ENCODE measurements around the gene MDN1.

GRCh38 chr6:89637960-89638319 lies 181.7 kb downstream of the MDN1 start:
- TF ChIP-seq CTCF (IDR thresholded peaks at IDR 0.05; ENCODE audit: low read length) (no peak), EZH2 (optimal IDR thresholded peaks at IDR 0.05; ENCODE audit: low read depth, low read length) (no peak)
